ENCODE data around the gene GGT7. TPM values are rescaled to one million over a fixed set of nuclear protein-coding genes. Genes with fewer than 3 reads are reported as not detected.
A peak's percentile ranks its signal among the peaks of the same experiment; 100 is the strongest.
"Not testable (repeated sequence)": the region's sequence is repeated elsewhere in the genome, so short reads cannot be mapped to it uniquely, and the experiment has no call there.

GGT7 gene, protein sequence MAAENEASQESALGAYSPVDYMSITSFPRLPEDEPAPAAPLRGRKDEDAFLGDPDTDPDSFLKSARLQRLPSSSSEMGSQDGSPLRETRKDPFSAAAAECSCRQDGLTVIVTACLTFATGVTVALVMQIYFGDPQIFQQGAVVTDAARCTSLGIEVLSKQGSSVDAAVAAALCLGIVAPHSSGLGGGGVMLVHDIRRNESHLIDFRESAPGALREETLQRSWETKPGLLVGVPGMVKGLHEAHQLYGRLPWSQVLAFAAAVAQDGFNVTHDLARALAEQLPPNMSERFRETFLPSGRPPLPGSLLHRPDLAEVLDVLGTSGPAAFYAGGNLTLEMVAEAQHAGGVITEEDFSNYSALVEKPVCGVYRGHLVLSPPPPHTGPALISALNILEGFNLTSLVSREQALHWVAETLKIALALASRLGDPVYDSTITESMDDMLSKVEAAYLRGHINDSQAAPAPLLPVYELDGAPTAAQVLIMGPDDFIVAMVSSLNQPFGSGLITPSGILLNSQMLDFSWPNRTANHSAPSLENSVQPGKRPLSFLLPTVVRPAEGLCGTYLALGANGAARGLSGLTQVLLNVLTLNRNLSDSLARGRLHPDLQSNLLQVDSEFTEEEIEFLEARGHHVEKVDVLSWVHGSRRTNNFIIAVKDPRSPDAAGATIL
- polyA plus RNA-seq (ENCODE audit: insufficient read length in 4 of 4), result 10 to 100 TPM; 18.2 to 36.5 (median 21.8) TPM

- DNase-seq (ENCODE audit: low read depth in 4 of 4, low spot score in 3 of 4), result peak; percentile 47 to 66 (median 49)
These were observed at the start of gene GGT7 for GRCh38 chr20:34872622-34873224. Gene GGT7, minus strand, starts transcription at chr20:34872856. Its CDS starts 41 bp downstream, at chr20:34872815.

- DNase-seq (ENCODE audit: low read depth in 4 of 4, low spot score in 3 of 4), result no peak
These were observed 48.8 kb upstream of the GGT7 start for GRCh38 chr20:34921436-34921835.

DNA sequence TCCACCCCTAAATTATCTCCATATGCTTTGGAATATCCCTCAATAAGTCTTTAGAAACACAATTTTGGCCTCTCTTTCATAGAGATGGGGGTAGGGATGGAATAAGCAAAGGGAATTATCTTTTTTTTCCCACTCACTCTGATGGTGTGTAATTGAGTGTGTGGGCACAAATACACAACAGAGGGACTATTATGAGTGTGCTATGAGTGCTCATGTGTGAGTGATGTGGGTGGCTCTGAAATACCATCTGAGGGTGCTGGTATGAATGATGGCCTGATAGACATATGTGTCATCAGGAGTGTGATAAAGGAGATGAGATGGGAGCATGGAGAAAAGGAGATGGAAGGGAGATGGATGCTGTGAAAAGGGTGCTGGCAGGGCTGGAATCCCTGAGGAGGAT, 47.4 kb upstream of the GGT7 start:
- DNase-seq (ENCODE audit: low read depth in 4 of 4, low spot score in 3 of 4), result no peak

DNA sequence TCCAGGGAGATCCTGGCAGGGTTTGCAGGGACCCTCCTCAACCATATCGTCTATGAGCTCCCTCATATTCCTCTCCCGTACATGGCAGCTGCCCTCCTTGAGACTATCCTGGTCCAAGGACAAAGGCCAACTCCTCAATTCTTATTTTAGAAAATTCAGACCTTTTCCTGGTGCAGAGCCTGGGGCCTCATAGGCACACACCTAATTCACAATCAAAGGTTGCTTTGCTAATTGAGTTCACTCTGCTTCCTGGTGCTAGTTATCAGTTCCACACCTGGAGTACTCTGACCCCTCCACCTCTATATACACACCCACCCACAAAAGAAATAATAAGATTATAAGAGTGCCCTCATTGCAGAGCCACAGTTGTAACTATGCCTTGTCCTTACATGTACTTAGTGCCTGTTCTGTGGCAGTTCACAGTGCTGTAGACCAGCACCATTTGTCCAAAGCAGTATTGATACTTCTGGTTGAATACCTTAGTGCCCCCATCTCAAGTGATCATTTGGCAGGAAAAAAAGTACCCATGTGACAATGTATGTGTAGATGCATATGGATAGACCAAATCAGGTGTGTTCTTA, 44.2 kb upstream of the GGT7 start:
- no peak for DNase-seq (ENCODE audit: low read depth in 4 of 4, low spot score in 3 of 4)

GRCh38 chr20:34915749-34916455, 43.2 kb upstream of the GGT7 start:
- DNase-seq (ENCODE audit: low read depth in 4 of 4, low spot score in 3 of 4), result no peak

DNA sequence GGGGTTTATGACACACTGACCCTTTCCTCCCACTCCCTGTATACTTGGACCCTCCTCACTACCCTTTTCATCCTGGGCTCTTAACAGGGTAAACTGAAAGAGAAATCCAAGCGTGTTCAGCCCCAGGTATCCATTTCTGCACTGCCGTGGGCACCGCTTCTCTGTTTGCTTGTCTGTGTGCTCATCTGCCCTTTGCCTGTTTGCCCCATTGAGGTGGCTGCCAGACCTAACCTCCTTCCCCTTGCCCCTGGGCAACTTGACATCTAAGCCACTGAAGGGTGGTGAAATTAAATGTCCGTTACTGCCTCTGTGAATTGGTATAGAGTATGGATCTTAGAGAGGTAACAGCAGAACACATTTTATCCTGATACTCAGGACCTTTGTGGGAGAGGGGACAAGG, 42.5 kb upstream of the GGT7 start:
- no peak for DNase-seq (ENCODE audit: low read depth in 4 of 4, low spot score in 3 of 4)

DNA sequence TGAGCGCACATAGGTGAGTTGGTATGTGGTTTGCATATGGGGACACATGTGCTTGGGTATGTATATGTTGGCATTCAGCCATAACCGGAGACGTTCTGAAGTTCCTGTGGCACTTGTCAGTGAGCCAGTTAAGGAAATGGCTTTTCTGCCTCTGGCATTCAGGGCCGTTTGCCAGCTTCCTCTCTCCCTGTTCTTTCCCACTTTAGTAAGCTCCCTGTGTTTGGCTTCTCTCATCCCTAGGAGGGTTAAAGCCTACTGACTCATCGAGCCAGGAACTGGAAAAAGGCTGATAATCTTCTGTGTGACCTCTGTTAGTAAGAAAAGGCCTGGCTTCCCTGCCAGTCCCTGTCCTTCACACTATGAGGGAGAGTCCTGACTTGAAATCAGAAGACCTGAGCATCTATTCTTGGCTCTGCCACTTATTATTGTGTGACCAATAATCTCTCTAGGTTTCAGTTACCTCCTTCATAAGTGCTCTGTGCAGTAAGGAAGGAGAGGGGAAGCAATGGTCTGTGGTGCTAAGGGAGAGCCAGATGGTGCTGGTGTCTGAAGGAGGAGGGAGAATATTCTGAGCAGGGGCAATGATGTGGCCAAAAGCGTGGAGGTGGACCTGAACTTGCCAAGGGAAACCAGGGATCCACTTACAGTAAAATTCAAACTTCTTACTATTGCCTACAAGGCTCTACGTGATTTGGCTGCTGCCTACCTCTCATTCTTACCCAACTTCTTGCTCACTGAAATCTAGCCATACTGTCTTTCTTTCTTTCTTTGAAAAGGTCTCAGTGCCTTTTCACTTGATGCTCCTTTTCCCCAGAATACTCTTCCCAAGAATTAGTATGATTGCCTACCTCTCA, 35.2 kb upstream of the GGT7 start:
- no peak for DNase-seq (ENCODE audit: low read depth in 4 of 4, low spot score in 3 of 4)

DNA sequence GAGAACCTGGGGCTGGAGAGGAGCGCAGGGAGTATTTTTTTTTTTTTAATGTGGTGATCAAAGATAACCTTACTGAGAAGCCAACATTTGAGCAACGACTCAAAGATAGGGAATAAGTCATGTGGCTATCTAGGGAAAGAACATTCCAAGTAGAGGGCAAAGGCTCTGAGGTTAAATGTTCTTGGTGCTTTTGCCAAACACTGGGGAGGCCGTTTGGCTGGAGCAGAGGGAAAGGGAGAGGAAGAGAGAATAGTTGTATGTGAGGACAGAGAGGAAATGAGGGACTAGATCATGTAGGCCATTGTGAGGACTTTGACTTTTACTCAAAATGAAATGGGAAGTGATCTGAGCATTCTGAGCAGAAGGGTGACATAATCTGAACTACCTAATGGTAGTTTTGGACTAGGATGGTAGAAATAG, 31.6 kb upstream of the GGT7 start:
- DNase-seq (ENCODE audit: low read depth in 4 of 4, low spot score in 3 of 4), result no peak

GRCh38 chr20:34898731-34899130, 26.1 kb upstream of the GGT7 start:
- not testable (repeated sequence) for DNase-seq (ENCODE audit: low read depth in 4 of 4, low spot score in 3 of 4)

GRCh38 chr20:34898129-34898528, 25.5 kb upstream of the GGT7 start:
- DNase-seq (ENCODE audit: low read depth in 4 of 4, low spot score in 3 of 4), result not testable (repeated sequence)

DNA sequence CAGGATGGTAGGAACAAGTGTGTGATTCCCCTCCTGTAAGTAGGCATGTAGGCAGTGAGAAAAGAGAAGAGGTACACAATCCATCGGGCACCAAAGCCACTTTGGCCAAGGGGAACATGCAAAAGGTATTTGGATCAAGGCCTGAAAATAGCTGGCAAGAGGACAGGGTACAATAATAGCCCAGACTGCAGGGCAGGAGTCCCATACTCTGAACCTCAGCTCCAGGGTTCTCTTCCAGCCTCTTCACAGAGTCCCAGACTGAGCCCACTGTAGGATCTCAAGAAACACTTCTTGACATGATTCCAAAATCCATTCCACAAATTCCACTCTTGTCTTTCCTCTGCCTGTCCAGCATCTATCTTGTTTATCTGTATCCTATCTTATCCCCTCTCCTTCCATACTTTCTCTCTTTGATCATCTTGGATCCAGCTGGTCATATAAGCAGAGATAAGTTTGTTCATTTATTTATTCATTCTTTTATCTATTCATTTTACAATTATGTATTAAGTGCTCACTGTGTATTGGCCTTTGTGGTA, 23.5 kb upstream of the GGT7 start:
- no peak for DNase-seq (ENCODE audit: low read depth in 4 of 4, low spot score in 3 of 4)

DNA sequence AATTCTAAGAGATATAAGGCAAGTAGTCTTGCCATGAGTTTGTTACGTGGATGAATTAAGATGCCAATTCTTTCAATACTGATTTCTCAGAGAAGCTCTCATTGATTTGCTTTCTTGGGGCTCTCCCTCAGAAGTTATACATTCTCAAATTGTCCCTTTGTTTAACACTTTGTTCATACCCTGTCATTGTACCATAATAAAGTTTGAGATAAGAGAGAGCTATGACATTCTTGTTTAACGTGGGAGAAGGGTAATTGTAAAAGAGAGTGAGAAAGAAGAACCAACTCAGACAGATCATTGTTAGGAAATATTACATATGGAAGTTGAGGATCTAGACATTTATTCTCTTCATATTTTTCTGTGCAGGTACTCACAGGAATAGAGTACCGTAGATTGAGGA, 22.8 kb upstream of the GGT7 start:
- no peak for DNase-seq (ENCODE audit: low read depth in 4 of 4, low spot score in 3 of 4)

DNA sequence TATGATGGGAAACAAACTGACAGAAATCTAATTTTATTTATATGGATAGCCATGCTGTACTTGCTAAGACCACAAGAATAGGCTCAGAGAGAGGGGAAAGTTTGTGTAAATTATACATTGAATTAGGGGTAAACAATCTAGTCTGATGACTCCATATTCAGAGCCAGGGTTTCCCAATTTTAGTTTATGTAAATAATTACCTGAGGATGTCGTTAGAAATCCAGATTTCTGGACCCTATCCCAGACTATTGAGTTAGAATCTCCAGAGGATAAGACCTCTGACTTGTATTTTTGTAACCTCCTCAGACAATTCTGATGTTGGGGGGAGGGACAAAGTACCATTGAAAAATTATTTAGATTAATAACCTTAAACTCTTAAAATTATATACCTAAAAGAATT, 22.1 kb upstream of the GGT7 start:
- no peak for DNase-seq (ENCODE audit: low read depth in 4 of 4, low spot score in 3 of 4)

DNA sequence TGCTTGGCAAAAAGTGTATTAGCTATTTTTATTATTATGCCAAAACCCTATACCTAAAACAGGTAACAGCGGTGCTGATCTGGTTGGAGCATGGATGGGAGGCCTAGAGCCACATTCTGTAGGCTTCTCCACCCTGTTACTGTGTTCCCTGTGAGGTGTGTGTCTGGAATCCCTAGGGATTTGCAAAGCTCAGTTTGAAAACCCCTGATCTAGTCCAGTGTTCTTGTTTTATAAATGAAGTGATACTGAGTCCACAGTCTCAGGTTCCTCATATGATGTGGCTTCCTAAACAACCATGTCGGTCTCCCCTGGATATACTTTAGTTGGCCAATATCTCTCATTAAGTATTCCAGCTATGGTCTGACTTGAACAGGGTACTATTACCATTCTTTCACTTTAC, 20.0 kb upstream of the GGT7 start:
- DNase-seq (ENCODE audit: low read depth in 4 of 4, low spot score in 3 of 4), result no peak

DNA sequence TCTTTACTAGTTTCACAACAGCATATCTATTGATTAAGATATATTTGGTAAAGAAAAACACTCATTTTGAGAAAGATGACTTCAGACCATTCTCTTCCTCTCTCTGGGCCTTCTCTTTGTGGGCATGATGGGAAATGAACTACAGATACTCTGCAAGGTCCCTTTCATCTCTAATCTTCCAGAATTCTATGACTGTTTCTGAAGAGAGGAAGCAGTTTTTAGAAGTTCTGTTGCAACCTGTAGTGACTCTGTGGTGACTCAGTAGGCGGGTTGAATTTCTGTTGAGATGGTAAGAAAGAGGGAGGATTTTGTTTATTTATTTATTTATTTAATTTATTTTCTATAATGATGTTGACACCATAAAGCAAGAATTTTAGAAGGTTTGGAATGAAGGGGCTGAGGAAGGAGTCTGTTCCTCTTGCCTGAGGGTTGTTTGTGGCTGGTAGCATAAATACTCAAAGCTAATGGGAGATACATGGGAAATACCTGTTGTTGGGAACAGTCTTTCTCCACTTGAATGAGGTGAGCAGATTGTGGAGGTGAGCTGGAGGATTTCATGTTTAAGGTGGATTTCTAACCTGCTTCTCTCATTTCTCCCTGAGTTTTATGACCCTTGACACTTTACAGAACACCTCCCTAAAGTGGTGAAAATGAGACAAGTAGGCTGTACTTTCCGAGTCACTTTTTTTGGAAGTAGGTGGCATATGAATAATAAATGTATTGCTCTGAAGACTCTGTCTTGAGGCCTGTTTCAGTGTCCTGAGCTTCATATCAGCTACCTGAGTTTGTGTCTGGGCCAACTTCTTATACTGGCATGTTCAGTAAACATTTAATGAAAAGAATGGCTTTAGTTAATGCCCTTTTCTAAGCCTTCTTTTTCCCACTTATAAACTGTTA, 18.8 kb upstream of the GGT7 start:
- no peak for DNase-seq (ENCODE audit: low read depth in 4 of 4, low spot score in 3 of 4)

- no peak for DNase-seq (ENCODE audit: low read depth in 4 of 4, low spot score in 3 of 4)
These were observed 15.8 kb upstream of the GGT7 start for GRCh38 chr20:34888468-34888867.

- no peak for DNase-seq (ENCODE audit: low read depth in 4 of 4, low spot score in 3 of 4)
These were observed 14.4 kb upstream of the GGT7 start for GRCh38 chr20:34887023-34887422.

- DNase-seq (ENCODE audit: low read depth in 4 of 4, low spot score in 3 of 4), result no peak
These were observed 13.5 kb upstream of the GGT7 start for GRCh38 chr20:34886122-34886521.

All from left renal pelvis (tissue), 4 donors.